HCT116 (cell line): ENCODE results near the gene MTF2. TPM values are rescaled to one million over a fixed set of nuclear protein-coding genes. Genes with fewer than 3 reads are reported as not detected.

Experiments
- ATAC-seq: fragments of 200-7000 bp; cut with Tn5 transposase; 2 replicates; pipeline ENCODE4 v1.9.1; 2020; ENCODE audit warnings: mild to moderate bottlenecking, moderate library complexity
- BruUV-seq: library from RNA; stranded (reverse); fragments of 400-500 nt; replicated peaks from 2 replicates; lab custom pipeline; 2021; lab: Mats Ljungman, UMichigan
- CTCF ChIA-PET: fragments of 300-600 bp; sonication (Branson Sonifier 250); formaldehyde crosslinking; loops from one replicate; lab custom pipeline; 2021; ENCODE audit warnings: antibody characterized with exemption; lab: Charles Lee
- POLR2A ChIA-PET: fragments of 300-600, 350-600 bp; sonication (Branson Sonifier 250); formaldehyde crosslinking; loops from one replicate; lab custom pipeline; 2021; ENCODE audit warnings: antibody characterized with exemption; lab: Charles Lee
- RAD21 ChIA-PET, 2 experiments: fragments of 300-600 bp; sonication (Branson Sonifier 250); formaldehyde crosslinking; loops; one replicate each; lab custom pipeline; 2023; ENCODE audit warnings: low total read pairs in 2 of 2; ENCODE audit not compliant: uncharacterized antibody in 2 of 2, unreplicated experiment in 2 of 2, low non-redundant PET in 1 of 2; lab: Charles Lee
- DNase-seq: peaks from one replicate; pipeline ENCODE4 v3.0.0-alpha.2; 2010; ENCODE audit warnings: low read depth, low spot score
- H2AFZ ChIP-seq: fragments of 200-600 bp; shearing (Covaris generic), sonication (generic); 2 replicates; pipeline ENCODE4 v1.6.1; 2017; ENCODE audit warnings: low read depth, mixed run types, mixed read lengths, antibody characterized with exemption, low read length; ENCODE audit not compliant: poor library complexity, severe bottlenecking
- H3K27ac ChIP-seq: 2 replicates; pipeline ENCODE4 v1.5.1; 2012; ENCODE audit warnings: low read depth, low read length
- H3K27me3 ChIP-seq: fragments of 200-600 bp; sonication (generic); 2 replicates; pipeline ENCODE4 v1.6.1; 2016; ENCODE audit warnings: mixed run types, low read length, mixed read lengths; ENCODE audit not compliant: insufficient read depth
- H3K36me3 ChIP-seq, 2 experiments: fragments of 200-500 bp in 1 of 2; fragments of 200-600 bp in 1 of 2; sonication (Bioruptor generic) in 1 of 2; sonication (generic) in 1 of 2; 2 replicates each; pipeline versions ENCODE4 v1.5.1 to v1.6.1; 2014 to 2016; ENCODE audit warnings: low read length in 2 of 2, inconsistent platforms in 1 of 2, mixed read lengths in 1 of 2, mixed run types in 1 of 2; ENCODE audit not compliant: insufficient read depth in 2 of 2, control insufficient read depth in 1 of 2
- H3K4me1 ChIP-seq, 2 experiments: fragments of 200-600 bp in 1 of 2; sonication (generic) in 1 of 2; 2 replicates each; pipeline versions ENCODE4 v1.5.1 to v1.6.1; 2012 to 2017; ENCODE audit warnings: low read length in 2 of 2, inconsistent platforms in 1 of 2, mild to moderate bottlenecking in 1 of 2, mixed read lengths in 1 of 2, mixed run types in 1 of 2, moderate library complexity in 1 of 2; ENCODE audit not compliant: insufficient read depth in 2 of 2, control insufficient read depth in 1 of 2
- H3K4me2 ChIP-seq: fragments of 200-600 bp; sonication (generic); 2 replicates; pipeline ENCODE4 v1.6.1; 2017; ENCODE audit warnings: mixed run types, low read length, mixed read lengths
- H3K4me3 ChIP-seq, 2 experiments: fragments of 200-600 bp in 1 of 2; sonication (generic) in 1 of 2; replicated peaks in 1 of 2; 2 replicates each; pipeline ENCODE4 v1.5.1; 2011 to 2016; ENCODE audit warnings: low read length in 2 of 2, control low read depth in 1 of 2, low read depth in 1 of 2, mild to moderate bottlenecking in 1 of 2, mixed read lengths in 1 of 2, mixed run types in 1 of 2
- H3K79me2 ChIP-seq: fragments of 200-600 bp; sonication (generic); 2 replicates; pipeline ENCODE4 v1.6.1; 2017; ENCODE audit warnings: mild to moderate bottlenecking, mixed run types, low read length, moderate library complexity, mixed read lengths; ENCODE audit not compliant: insufficient read depth
- H3K9ac ChIP-seq: fragments of 200-600 bp; sonication (generic); 2 replicates; pipeline ENCODE4 v1.6.1; 2016; ENCODE audit warnings: low read length, mixed read lengths
- H3K9me2 ChIP-seq: fragments of 200-600 bp; sonication (generic), shearing (Covaris generic); 2 replicates; pipeline ENCODE4 v1.6.1; 2017; ENCODE audit warnings: mixed run types, mild to moderate bottlenecking, moderate library complexity; ENCODE audit not compliant: insufficient read depth
- H3K9me3 ChIP-seq, 2 experiments: fragments of 200-500 bp in 1 of 2; fragments of 200-600 bp in 1 of 2; sonication (Bioruptor generic) in 1 of 2; sonication (generic) in 1 of 2; 2 replicates each; pipeline ENCODE4 v1.6.1; 2014 to 2017; ENCODE audit warnings: low read length in 2 of 2, mixed read lengths in 2 of 2, inconsistent platforms in 1 of 2, low read depth in 1 of 2, mild to moderate bottlenecking in 1 of 2, mixed run types in 1 of 2, moderate library complexity in 1 of 2; ENCODE audit not compliant: control insufficient read depth in 1 of 2, insufficient read depth in 1 of 2
- H4K20me1 ChIP-seq: fragments of 200-600 bp; sonication (generic), shearing (Covaris generic); 2 replicates; pipeline ENCODE4 v1.6.1; 2017; ENCODE audit warnings: mixed run types, mild to moderate bottlenecking, moderate library complexity; ENCODE audit not compliant: insufficient read depth
- ATF3 ChIP-seq: IDR thresholded peaks from 2 replicates; pipeline ENCODE4 v1.6.1; 2012
- CBX3 ChIP-seq: IDR thresholded peaks from 2 replicates; pipeline ENCODE4 v1.6.1; 2012; ENCODE audit warnings: low read depth
- CEBPB ChIP-seq: IDR thresholded peaks from 2 replicates; pipeline ENCODE4 v1.6.1; 2012; ENCODE audit warnings: low read depth
- CTCF ChIP-seq, 3 experiments: fragments of 200-600 bp in 1 of 3; sonication (generic) in 1 of 3; IDR thresholded peaks in 2 of 3; conservative IDR thresholded peaks in 1 of 3; 2 replicates each; pipeline ENCODE4 v1.5.1; 2012 to 2017; ENCODE audit warnings: low read depth in 2 of 3, low read length in 2 of 3, antibody characterized with exemption in 1 of 3, borderline replicate concordance in 1 of 3, control low read depth in 1 of 3, mild to moderate bottlenecking in 1 of 3, mixed read lengths in 1 of 3, mixed run types in 1 of 3, moderate library complexity in 1 of 3; ENCODE audit not compliant: insufficient read depth in 1 of 3
- EGR1 ChIP-seq: IDR thresholded peaks from 2 replicates; pipeline ENCODE4 v1.6.1; 2012; ENCODE audit warnings: low read depth
- ELF1 ChIP-seq: IDR thresholded peaks from 2 replicates; pipeline ENCODE4 v1.6.1; 2012; ENCODE audit warnings: low read depth, borderline replicate concordance
- EZH2 ChIP-seq: fragments of 200-600 bp; sonication (generic); IDR thresholded peaks from 2 replicates; pipeline ENCODE4 v1.6.1; 2017; ENCODE audit warnings: antibody characterized with exemption, mixed run types
- FOSL1 ChIP-seq: IDR thresholded peaks from 2 replicates; pipeline ENCODE4 v1.6.1; 2012; ENCODE audit warnings: low read depth
- JUND ChIP-seq: IDR thresholded peaks from 2 replicates; pipeline ENCODE4 v1.6.1; 2012
- MAX ChIP-seq: IDR thresholded peaks from 2 replicates; pipeline ENCODE4 v1.6.1; 2012
- POLR2A ChIP-seq: IDR thresholded peaks from 2 replicates; pipeline ENCODE4 v1.7.0; 2011; ENCODE audit warnings: borderline replicate concordance; ENCODE audit not compliant: insufficient read depth, insufficient read length; ENCODE audit errors: extremely low read depth
- POLR2AphosphoS5 ChIP-seq: IDR thresholded peaks from 2 replicates; pipeline ENCODE4 v1.6.1; 2011; ENCODE audit warnings: mild to moderate bottlenecking, low read depth, low read length, moderate library complexity
- RAD21 ChIP-seq: IDR thresholded peaks from 2 replicates; pipeline ENCODE4 v1.6.1; 2012; ENCODE audit warnings: low read depth, mild to moderate bottlenecking
- REST ChIP-seq: IDR thresholded peaks from 2 replicates; pipeline ENCODE4 v1.6.1; 2012; ENCODE audit warnings: low read depth
- SIN3A ChIP-seq: IDR thresholded peaks from 2 replicates; pipeline ENCODE4 v1.6.1; 2012; ENCODE audit warnings: low read depth
- SP1 ChIP-seq: IDR thresholded peaks from 2 replicates; pipeline ENCODE4 v1.6.1; 2012; ENCODE audit warnings: low read depth
- SRF ChIP-seq: IDR thresholded peaks from 2 replicates; pipeline ENCODE4 v1.6.1; 2012; ENCODE audit warnings: low read depth
- YY1 ChIP-seq: IDR thresholded peaks from 2 replicates; pipeline ENCODE4 v1.6.1; 2011; ENCODE audit warnings: low read length, low read depth, moderate library complexity, mild to moderate bottlenecking; ENCODE audit not compliant: insufficient replicate concordance; ENCODE audit errors: extremely low read depth
- ZBTB33 ChIP-seq: IDR thresholded peaks from 2 replicates; pipeline ENCODE4 v1.6.1; 2011; ENCODE audit warnings: mild to moderate bottlenecking, low read length, moderate library complexity; ENCODE audit not compliant: insufficient replicate concordance; ENCODE audit errors: extremely low read depth
- ZFX ChIP-seq: fragments of 450-650 bp; IDR thresholded peaks from 2 replicates; pipeline ENCODE4 v1.6.1; 2017
- intact Hi-C: fragments of 100-400 bp; cut with micrococcal nuclease; formaldehyde crosslinking; loops from 2 replicates; pipeline ENCODE4 v1.10.0; 2022
- total RNA-seq: library from RNA; stranded (reverse); gene quantifications from one replicate; pipeline ENCODE4 v1.2.1, GENCODE V29; 2021; ENCODE audit not compliant: unreplicated experiment

The MTF2 gene
- total RNA-seq, 1 experiment from 2014 or later, result 45.5 TPM

- POLR2A ChIA-PET, result interaction anchor here (0.8 kb wide), 1 partner anchor 43 kb away, joined by 3 read pairs; no protein-coding TSS in a partner anchor
- Histone ChIP-seq H3K27me3 (no peaks in the 10 kb centered on the region), H2AFZ (no peak overlapping the region), H4K20me1 (no peaks in the 10 kb centered on the region), H3K36me3 (no peaks in the 10 kb centered on the region), H3K4me2 (no peak overlapping the region), H3K4me3 (no peak overlapping the region), H3K9ac (no peak overlapping the region), H3K27ac (no peak overlapping the region), H3K9me3 (no peaks in the 10 kb centered on the region), H3K4me1 (no peaks in the 10 kb centered on the region), H3K9me2 (no peaks in the 10 kb centered on the region)
- no TSS peak for BruUV-seq
- RAD21 ChIA-PET, result no interaction called here
- CTCF ChIA-PET, result no interaction called here
- no peak for ATAC-seq
- intact Hi-C loops, result no loop called here
- no peak for DNase-seq
- TF ChIP-seq EGR1, result no peak
- TF ChIP-seq POLR2AphosphoS5, result no peak
- TF ChIP-seq RAD21, result no peak
- TF ChIP-seq ZBTB33, result no peak
- TF ChIP-seq CTCF (IDR thresholded peaks at IDR 0.05 in 2 of 3, conservative IDR thresholded peaks at IDR 0.05 in 1 of 3; ENCODE audit: borderline replicate concordance in 1 of 3, insufficient read depth in 1 of 3, low read depth in 2 of 3, low read length in 2 of 3), result no peak
- no peak for TF ChIP-seq SIN3A
- no peak for TF ChIP-seq EZH2
- no peak for TF ChIP-seq POLR2A
- no peak for TF ChIP-seq CBX3
- TF ChIP-seq REST, result no peak
- no peak for TF ChIP-seq JUND
- no peak for TF ChIP-seq ELF1
- TF ChIP-seq SRF, result no peak
- TF ChIP-seq SP1, result no peak
- TF ChIP-seq FOSL1, result no peak
- TF ChIP-seq YY1, result no peak
- TF ChIP-seq MAX, result no peak
- TF ChIP-seq ATF3, result no peak
- no peak for TF ChIP-seq ZFX
- no peak for TF ChIP-seq CEBPB
- TF ChIP-seq, all 23 proteins: peak for 0
- no peaks in the 10 kb centered on the region for H3K79me2 ChIP-seq
Observed at GRCh38 chr1:93036672-93037071, 42.4 kb upstream of the MTF2 start.
